ENCODE measurements around the gene CCDC33.

Gene CCDC33

GRCh38 chr15:74306781-74307217, 70.7 kb downstream of the CCDC33 start:
- H3K4me1 Mint-ChIP-seq: peaks cover 2% of the 10 kb centered on the region
- ATAC-seq (ENCODE audit: low read depth): no peak

GRCh38 chr15:74307827-74308811, 72.0 kb downstream of the CCDC33 start:
- H3K4me3 Mint-ChIP-seq: no peak overlapping the region
- no peaks in the 10 kb centered on the region for H3K9me3 Mint-ChIP-seq
- no peak overlapping the region for H3K27ac Mint-ChIP-seq
- no peaks in the 10 kb centered on the region for H3K4me1 Mint-ChIP-seq
- H3K27me3 Mint-ChIP-seq: peaks cover 32% of the 10 kb centered on the region
- ATAC-seq (ENCODE audit: low read depth) (peak; percentile 70), DNase-seq (ENCODE audit: low spot score in 2 of 2) (peak in 1 of 2 donors; percentile 28)
- H3K36me3 Mint-ChIP-seq: no peaks in the 10 kb centered on the region

More at GRCh38 chr15:74306781-74307217, 70.7 kb downstream of the CCDC33 start:
- Mint-ChIP-seq H3K9me3 (no peaks in the 10 kb centered on the region), H3K36me3 (no peaks in the 10 kb centered on the region), H3K27me3 (peaks cover 36% of the 10 kb centered on the region), H3K4me3 (no peak overlapping the region), H3K27ac (no peak overlapping the region)
- no peak for DNase-seq (ENCODE audit: low spot score in 2 of 2)

GRCh38 chr15:74311734-74312444, 75.8 kb downstream of the CCDC33 start:
- Mint-ChIP-seq H3K36me3 (no peaks in the 10 kb centered on the region), H3K4me3 (no peak overlapping the region), H3K27me3 (peaks cover 14% of the 10 kb centered on the region), H3K27ac (no peak overlapping the region), H3K4me1 (peaks cover 10% of the 10 kb centered on the region), H3K9me3 (no peaks in the 10 kb centered on the region)
- no peak for DNase-seq (ENCODE audit: low spot score in 2 of 2)
- no peak for ATAC-seq (ENCODE audit: low read depth)

- Mint-ChIP-seq H3K4me1 (peaks cover 13% of the 10 kb centered on the region), H3K36me3 (no peaks in the 10 kb centered on the region), H3K9me3 (no peaks in the 10 kb centered on the region), H3K4me3 (no peak overlapping the region), H3K27ac (no peak overlapping the region), H3K27me3 (peaks cover 10% of the 10 kb centered on the region)
- no peak for DNase-seq (ENCODE audit: low spot score in 2 of 2)
- ATAC-seq (ENCODE audit: low read depth): no peak
These were observed 76.4 kb downstream of the CCDC33 start for GRCh38 chr15:74312445-74313007.

- no peaks in the 10 kb centered on the region for H3K9me3 Mint-ChIP-seq
- H3K4me3 Mint-ChIP-seq: no peak overlapping the region
- peaks cover 22% of the 10 kb centered on the region for H3K4me1 Mint-ChIP-seq
- ATAC-seq (ENCODE audit: low read depth) (no peak), DNase-seq (ENCODE audit: low spot score in 2 of 2) (no peak)
- no peaks in the 10 kb centered on the region for H3K36me3 Mint-ChIP-seq
- no peak overlapping the region for H3K27ac Mint-ChIP-seq
- H3K27me3 Mint-ChIP-seq: peaks cover 5% of the 10 kb centered on the region
These were observed 77.8 kb downstream of the CCDC33 start for GRCh38 chr15:74313889-74314288.

- Mint-ChIP-seq H3K4me1 (peaks cover 23% of the 10 kb centered on the region), H3K27me3 (peaks cover under 1% of the 10 kb centered on the region), H3K36me3 (no peaks in the 10 kb centered on the region), H3K27ac (peak overlapping the region; percentile 56), H3K4me3 (no peak overlapping the region), H3K9me3 (no peaks in the 10 kb centered on the region)
- ATAC-seq (ENCODE audit: low read depth): no peak
- DNase-seq (ENCODE audit: low spot score in 2 of 2): no peak
These were observed 78.8 kb downstream of the CCDC33 start for GRCh38 chr15:74314795-74315438.

GRCh38 chr15:74315626-74316025, 79.5 kb downstream of the CCDC33 start:
- Mint-ChIP-seq H3K4me1 (peaks cover 24% of the 10 kb centered on the region), H3K9me3 (no peaks in the 10 kb centered on the region), H3K36me3 (no peaks in the 10 kb centered on the region), H3K27me3 (no peaks in the 10 kb centered on the region), H3K4me3 (peak overlapping the region; percentile 21), H3K27ac (peak overlapping the region; percentile 56)
- no peak for ATAC-seq (ENCODE audit: low read depth)
- DNase-seq (ENCODE audit: low spot score in 2 of 2): no peak

- DNase-seq (ENCODE audit: low spot score in 2 of 2) (no peak), ATAC-seq (ENCODE audit: low read depth) (no peak)
- H3K9me3 Mint-ChIP-seq: no peaks in the 10 kb centered on the region
- peaks cover 25% of the 10 kb centered on the region for H3K4me1 Mint-ChIP-seq
- no peaks in the 10 kb centered on the region for H3K36me3 Mint-ChIP-seq
- H3K27me3 Mint-ChIP-seq: no peaks in the 10 kb centered on the region
- no peak overlapping the region for H3K4me3 Mint-ChIP-seq
- no peak overlapping the region for H3K27ac Mint-ChIP-seq
These were observed 80.0 kb downstream of the CCDC33 start for GRCh38 chr15:74316141-74316540.

GRCh38 chr15:74317820-74318375, 81.8 kb downstream of the CCDC33 start:
- ATAC-seq (ENCODE audit: low read depth): no peak
- Mint-ChIP-seq H3K4me1 (peaks cover 26% of the 10 kb centered on the region), H3K27me3 (peaks cover 2% of the 10 kb centered on the region)

GRCh38 chr15:74318376-74319137, 82.4 kb downstream of the CCDC33 start:
- Mint-ChIP-seq H3K36me3 (no peaks in the 10 kb centered on the region), H3K27me3 (peaks cover 6% of the 10 kb centered on the region), H3K27ac (no peak overlapping the region), H3K4me3 (no peak overlapping the region), H3K4me1 (peaks cover 28% of the 10 kb centered on the region), H3K9me3 (no peaks in the 10 kb centered on the region)
- ATAC-seq (ENCODE audit: low read depth) (peak; percentile 65), DNase-seq (ENCODE audit: low spot score in 2 of 2) (peak; percentile 16 to 26)

More at GRCh38 chr15:74317820-74318375, 81.8 kb downstream of the CCDC33 start:
- no peak overlapping the region for H3K4me3 Mint-ChIP-seq
- DNase-seq (ENCODE audit: low spot score in 2 of 2): no peak
- H3K36me3 Mint-ChIP-seq: no peaks in the 10 kb centered on the region
- H3K27ac Mint-ChIP-seq: peak overlapping the region; percentile 47
- H3K9me3 Mint-ChIP-seq: no peaks in the 10 kb centered on the region

- no peaks in the 10 kb centered on the region for H3K36me3 Mint-ChIP-seq
- no peak for DNase-seq (ENCODE audit: low spot score in 2 of 2)
- no peak overlapping the region for H3K27ac Mint-ChIP-seq
- peaks cover 28% of the 10 kb centered on the region for H3K4me1 Mint-ChIP-seq
- H3K27me3 Mint-ChIP-seq: peaks cover 6% of the 10 kb centered on the region
- no peak for ATAC-seq (ENCODE audit: low read depth)
- H3K9me3 Mint-ChIP-seq: no peaks in the 10 kb centered on the region
- no peak overlapping the region for H3K4me3 Mint-ChIP-seq
These were observed 83.0 kb downstream of the CCDC33 start for GRCh38 chr15:74319138-74319460.

GRCh38 chr15:74319596-74320351, 83.6 kb downstream of the CCDC33 start:
- peaks cover 12% of the 10 kb centered on the region for H3K27me3 Mint-ChIP-seq
- no peak overlapping the region for H3K4me3 Mint-ChIP-seq
- DNase-seq (ENCODE audit: low spot score in 2 of 2) (no peak), ATAC-seq (ENCODE audit: low read depth) (no peak)
- no peaks in the 10 kb centered on the region for H3K36me3 Mint-ChIP-seq
- H3K27ac Mint-ChIP-seq: no peak overlapping the region
- H3K4me1 Mint-ChIP-seq: peaks cover 27% of the 10 kb centered on the region
- H3K9me3 Mint-ChIP-seq: no peaks in the 10 kb centered on the region

Measured in memory B cell (primary cell).